Occipital lobe (tissue), 2 donors: Measurements from ENCODE around the gene NYAP1. TPM values are rescaled to one million over a fixed set of nuclear protein-coding genes. Genes with fewer than 3 reads are reported as not detected.

Experiments used
- DNase-seq: peaks from one replicate; lab custom pipeline; 2025; lab: John Stamatoyannopoulos, UW
- total RNA-seq: library from RNA; depleted of rRNA; stranded (reverse); fragments of >200 nt; gene quantifications from one replicate; pipeline ENCODE4 v1.2.3, GENCODE V29; 2014

The NYAP1 gene
- total RNA-seq, 1 donor from 2014 or later, result 47.9 TPM

GRCh38 chr7:100457033-100457432 lies 26.7 kb upstream of the NYAP1 start:
- no peak for DNase-seq

GRCh38 chr7:100464210-100464660 lies 19.5 kb upstream of the NYAP1 start, which contains the start of gene SPACDR:
Gene SPACDR (minus strand): TSS chr7:100464260. CDS start chr7:100464025, 235 bp downstream.
- DNase-seq, result no peak

DNA sequence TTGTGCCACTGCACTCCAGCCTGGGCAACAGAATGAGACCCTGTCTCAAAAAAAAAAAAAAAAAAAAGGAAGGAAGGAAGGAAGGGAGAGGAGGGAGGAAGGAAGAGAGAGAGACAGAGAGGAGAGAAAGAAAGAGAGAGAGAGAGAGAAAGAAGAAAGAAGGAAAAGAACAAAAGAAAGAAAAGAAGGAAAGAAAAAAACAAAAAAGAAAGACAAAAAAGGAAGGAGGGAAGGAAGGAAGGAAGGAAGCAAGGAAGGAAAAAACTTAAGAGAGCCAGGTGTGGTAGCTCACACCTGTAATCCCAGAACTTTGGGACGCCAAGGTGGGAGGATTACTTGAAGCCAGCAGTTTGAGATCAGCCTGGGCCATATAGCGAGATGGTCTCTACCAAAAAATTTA lies 18.9 kb upstream of the NYAP1 start:
- DNase-seq, result no peak

GRCh38 chr7:100465299-100465698 lies 18.4 kb upstream of the NYAP1 start:
- no peak for DNase-seq

DNA sequence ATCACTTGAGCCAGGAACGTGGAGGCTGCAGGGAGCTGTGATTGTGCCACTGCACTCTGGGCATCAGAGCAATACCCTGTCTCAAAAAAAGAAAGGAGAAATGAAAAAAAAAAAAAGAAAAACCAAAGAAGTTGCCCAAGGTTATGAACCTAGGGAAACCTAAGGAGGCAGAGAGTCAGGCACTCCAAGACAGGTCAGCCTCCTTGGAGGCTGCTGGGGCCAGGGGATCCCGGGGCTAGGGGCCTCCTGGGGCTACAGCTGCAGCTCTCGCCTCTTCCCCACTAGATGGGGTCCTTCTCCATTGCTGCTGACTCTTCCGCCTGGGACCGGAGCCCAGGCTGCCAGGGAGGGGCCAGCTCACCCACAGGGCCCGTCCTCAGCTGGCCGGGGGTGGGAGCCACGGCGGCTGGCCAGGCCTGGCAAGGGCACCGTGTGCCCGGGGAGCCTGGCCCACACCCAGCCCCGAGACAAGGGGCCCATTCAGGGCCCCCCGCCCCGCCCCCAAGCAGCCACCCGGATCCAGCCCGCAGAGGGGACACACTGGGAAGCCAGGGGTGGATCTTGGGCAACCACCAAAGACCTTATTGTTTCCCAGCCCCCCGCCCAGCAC lies 17.9 kb upstream of the NYAP1 start:
- DNase-seq, result peak; percentile 89

- no peak for DNase-seq
Observed at GRCh38 chr7:100466653-100467605, 16.8 kb upstream of the NYAP1 start.

DNA sequence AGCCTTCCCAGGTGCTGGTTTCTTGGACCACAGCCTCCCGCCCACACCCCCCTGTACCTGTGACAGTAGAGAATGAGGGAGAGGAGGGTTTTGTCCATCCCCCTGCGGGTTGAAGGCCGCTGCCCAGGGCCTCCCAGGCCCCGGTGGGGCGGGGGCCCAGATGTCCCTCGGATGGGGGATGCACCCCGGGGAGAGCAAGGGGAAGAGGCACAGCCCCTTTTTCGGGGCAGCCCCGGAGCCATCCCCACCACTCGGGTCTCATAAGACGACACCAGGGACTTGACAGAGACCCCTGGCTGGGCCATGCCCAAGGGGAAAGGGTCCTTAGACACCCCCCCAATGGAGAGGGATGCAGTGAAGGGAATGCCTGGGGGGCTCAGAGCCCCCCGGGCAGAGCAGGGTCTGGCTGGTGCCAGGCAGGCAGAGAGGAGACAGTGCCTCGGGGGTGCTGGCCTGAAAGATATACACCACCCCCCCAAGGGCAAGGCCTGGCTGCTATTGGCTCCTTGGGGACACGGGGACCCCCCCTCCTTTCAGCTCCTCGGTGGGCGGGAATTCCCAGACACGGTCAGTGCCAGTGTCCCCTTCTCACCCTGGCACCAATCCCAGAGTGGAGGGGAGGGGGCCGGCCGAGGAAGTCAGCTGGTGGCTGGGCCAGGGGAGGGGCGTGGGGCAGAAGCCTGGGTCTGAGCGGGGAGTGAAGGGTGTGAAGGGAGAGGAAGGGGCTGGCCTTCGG lies 15.9 kb upstream of the NYAP1 start:
- DNase-seq, result peak; percentile 84

DNA sequence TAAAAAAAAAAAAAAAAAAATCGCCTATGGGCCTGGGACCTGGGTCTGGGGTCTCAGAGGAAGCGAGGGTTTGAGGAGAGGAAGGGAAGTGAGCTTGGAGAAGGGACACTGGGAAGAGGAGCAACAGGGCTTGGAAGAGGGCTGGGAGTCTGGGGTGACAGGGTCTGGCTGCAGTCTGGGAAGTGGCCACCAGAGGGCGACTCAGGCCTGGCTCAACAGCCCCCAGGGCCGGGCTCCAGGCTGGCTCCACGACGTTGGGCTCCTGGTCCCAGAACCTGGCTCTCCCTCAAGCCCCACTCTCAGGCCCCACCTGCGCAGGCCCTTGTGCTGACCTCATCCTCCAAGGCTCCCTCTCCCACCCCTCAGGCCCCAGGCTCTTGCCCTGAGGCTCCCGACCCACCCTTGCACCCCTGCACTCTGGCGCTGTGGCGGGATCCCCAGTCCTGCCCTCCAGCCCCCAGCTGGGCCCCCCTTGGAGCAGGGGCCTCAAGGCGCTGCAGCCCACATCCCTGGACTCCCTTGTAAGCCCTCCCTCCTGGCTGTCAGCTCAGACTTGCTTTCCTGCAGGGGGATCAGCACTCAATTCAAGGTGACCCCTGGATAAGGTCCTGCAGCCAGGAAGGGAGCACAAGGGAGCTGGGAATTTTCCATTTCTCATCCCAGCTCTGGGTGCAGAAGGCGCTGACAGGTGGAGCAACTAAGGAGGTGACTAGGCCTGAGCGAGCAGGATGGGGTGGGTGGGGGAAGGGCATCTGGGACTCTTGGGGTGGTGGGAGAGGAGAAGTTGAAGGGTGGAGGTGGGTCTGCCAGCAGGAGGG lies 14.3 kb upstream of the NYAP1 start:
- peak; percentile 44 for DNase-seq

- no peak for DNase-seq
Observed at GRCh38 chr7:100471021-100471420, 12.7 kb upstream of the NYAP1 start.

GRCh38 chr7:100472121-100472851 lies 11.4 kb upstream of the NYAP1 start:
- no peak for DNase-seq

DNA sequence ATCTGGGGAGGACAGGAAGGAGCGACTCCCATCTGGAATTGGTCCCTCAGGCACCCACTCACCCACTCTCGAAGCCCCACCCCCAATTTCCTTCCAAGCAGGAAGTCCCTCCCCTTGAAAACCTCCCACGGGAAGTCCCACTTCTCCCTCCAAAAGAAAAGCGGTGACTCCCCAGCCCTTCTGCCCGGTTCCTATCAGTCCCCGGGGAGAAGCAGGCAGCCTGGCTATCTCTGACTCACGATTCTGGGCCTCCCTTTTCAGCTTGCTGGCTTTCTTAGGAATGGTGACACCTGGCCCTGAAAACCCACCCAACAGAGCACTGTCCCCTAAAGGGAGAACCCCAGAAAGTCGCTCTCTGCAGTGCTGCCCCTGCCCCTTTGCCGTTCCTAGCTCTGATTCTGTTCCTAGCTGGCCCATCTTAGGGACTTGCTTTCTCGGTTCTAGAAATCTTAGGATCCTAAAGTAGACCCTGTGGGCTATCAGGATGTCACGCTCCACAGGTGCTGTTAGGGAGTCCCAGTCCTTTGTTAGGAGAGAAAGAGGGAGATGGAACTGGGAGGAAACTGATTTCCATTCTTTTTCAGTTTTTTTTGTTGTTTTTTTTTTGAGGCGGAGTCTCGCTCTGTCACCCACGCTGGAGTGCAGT lies 10.8 kb upstream of the NYAP1 start:
- DNase-seq, result no peak

GRCh38 chr7:100475549-100475948 lies 8.2 kb upstream of the NYAP1 start:
- no peak for DNase-seq

- no peak for DNase-seq
Observed at GRCh38 chr7:100476101-100476780, 7.5 kb upstream of the NYAP1 start.

DNA sequence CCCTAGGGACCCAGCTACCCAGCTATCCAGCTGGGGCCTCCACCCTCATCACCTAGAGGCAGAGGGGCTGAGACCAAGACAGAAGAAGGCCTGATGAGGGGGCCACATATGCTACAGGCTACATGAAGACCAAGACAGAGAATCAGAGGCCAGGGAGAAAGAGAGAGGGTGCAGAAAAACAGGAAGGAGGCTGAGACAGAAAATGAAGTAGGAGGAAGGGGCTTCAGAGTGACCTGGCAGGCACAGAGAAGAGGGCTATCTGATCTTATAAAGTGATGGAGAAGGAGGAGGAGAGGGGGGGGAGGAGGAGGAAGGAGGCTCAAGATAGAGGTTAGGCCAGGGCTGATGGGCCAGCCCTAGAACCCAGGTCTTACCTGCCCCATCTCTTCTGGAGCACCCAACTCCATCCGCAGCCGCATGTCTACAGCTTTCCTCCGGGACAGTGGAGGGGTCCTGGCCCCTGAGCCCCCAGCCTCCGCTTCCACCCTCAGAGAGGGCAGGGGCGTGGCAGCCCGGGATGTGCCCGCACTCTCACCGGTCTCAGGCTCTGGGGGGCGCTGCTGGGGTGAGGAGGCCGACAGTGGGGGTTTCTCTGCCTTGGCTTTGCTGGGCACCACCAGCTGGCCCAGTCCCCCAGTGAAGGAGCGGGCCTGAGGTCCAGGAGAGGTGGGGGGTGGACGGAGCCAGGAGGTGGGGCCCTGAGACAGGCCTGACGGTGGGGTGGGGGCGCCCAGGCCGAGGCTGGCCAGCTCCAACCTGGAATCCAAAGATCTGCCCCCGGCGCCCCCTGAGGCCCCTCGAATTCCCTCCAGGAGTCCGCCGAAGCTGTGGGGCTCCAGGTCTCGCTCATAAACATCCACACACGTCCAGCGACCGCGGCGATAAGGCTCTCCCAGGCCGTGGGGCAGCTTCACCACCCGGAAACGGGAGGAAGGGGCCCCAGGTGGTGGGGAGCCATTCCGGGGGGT lies 6.5 kb upstream of the NYAP1 start:
- DNase-seq, result no peak

DNA sequence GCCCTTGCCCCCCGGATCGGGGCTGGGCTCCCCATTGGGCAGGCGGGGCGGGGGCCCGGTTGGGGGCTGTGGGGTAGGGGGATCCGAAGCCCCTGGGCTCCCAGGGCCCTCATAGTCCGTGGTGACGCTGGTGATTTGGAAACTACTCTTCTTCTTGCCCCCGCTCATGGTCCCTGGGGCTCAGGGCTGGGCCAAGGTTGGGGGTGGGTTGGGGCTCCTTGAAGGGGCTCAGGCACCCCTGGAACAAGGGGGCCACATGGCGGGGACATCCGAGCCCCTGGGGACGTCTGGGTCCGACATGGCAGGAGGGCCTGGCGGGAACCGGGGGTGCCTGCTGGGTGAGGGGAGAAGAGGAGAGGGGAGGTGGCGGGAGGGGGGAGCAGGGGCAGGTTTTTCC lies 5.9 kb upstream of the NYAP1 start:
- DNase-seq, result no peak

- DNase-seq, result peak; percentile 97
Observed at GRCh38 chr7:100478958-100479660, 4.6 kb upstream of the NYAP1 start, which contains the start of gene TSC22D4. Gene TSC22D4 (minus strand): TSS chr7:100479214. CDS start chr7:100478038, 1,176 bp downstream.

GRCh38 chr7:100481466-100481865 lies 2.3 kb upstream of the NYAP1 start:
- DNase-seq, result no peak
